Loucy (cell line): ENCODE measurements around the gene TSTD2.

ENCODE experiments used
- CTCF ChIP-seq: fragments of 200-600 bp; sonication (generic); conservative IDR thresholded peaks from 2 replicates; pipeline ENCODE4 v1.5.1; 2014; ENCODE audit warnings: mild to moderate bottlenecking, antibody characterized with exemption, low read length
- EZH2phosphoT487 ChIP-seq: fragments of 200-600 bp; IDR thresholded peaks from 2 replicates; pipeline ENCODE4 v1.6.1; 2018; ENCODE audit warnings: antibody characterized with exemption, mild to moderate bottlenecking, moderate library complexity, borderline replicate concordance

GRCh38 chr9:97596906-97597305 is 36.3 kb downstream of the TSTD2 start:
- no peak for TF ChIP-seq CTCF
- no peak for TF ChIP-seq EZH2phosphoT487
